Measurements from ENCODE around the gene CHRM4. TPM values are rescaled to one million over a fixed set of nuclear protein-coding genes. Genes with fewer than 3 reads are reported as not detected.
A peak's percentile ranks its signal among the peaks of the same experiment; 100 is the strongest.

Gene CHRM4
- total RNA-seq, 2 donors from 2014 or later = 0.26 to 0.63 TPM

DNA sequence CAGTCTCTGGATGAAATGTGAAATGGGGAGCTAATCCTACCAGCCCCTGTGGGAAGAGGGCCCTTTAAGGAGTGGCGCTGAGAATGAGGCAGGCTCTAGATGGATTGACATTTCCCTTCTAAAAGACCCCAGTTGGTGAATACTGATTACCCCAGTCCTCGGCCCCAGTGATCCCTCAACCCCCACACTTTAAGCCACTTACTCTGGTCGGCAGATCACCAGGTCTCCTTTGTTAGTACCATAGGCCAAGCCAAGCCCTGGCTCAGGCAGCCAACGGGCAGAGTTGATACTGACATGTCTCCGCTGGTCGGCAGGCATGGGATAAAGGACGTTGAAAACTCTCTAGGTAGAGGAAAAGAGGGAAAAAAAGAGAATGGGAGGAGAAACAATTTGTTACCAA is 26.1 kb upstream of the CHRM4 start:
- Mint-ChIP-seq H3K4me1 (ENCODE audit: low read depth) (peaks cover 22% of the 10 kb centered on the region), H3K4me3 (no peak overlapping the region), H3K9me3 (no peaks in the 10 kb centered on the region), H3K27me3 (ENCODE audit: low read depth) (no peaks in the 10 kb centered on the region), H3K36me3 (ENCODE audit: insufficient read depth in 2 of 2) (peaks cover 0 to 11% of the 10 kb centered on the region in 2 donors), H3K27ac (no peak overlapping the region)
- ATAC-seq (replicated peaks in 1 of 2) = no peak
- DNase-seq = no peak

DNA sequence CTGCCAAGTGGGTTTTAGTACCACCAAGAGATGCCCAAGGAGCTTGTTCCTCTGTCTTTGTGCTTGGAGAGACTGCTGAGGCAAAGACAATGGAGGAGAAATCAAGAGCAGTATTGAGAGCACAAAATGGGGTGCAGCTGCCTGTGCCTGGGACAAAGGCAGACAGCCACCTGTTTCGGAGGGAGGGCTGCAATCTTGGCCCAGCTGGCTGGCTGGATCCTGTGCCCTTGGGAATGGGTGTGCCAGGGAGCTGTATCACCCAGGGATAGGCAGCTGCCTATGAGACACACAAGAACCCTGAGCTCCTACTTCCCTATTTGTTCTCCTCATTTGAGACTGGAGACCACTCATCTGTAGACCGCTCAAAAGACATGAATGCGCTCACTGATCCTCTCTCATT is 23.3 kb upstream of the CHRM4 start:
- ATAC-seq (replicated peaks in 1 of 2) (no peak), DNase-seq (no peak)
- peaks cover 22% of the 10 kb centered on the region for H3K4me1 Mint-ChIP-seq (ENCODE audit: low read depth)
- H3K27me3 Mint-ChIP-seq (ENCODE audit: low read depth) = no peaks in the 10 kb centered on the region
- peaks cover 0 to 11% of the 10 kb centered on the region in 2 donors for H3K36me3 Mint-ChIP-seq (ENCODE audit: insufficient read depth in 2 of 2)
- H3K9me3 Mint-ChIP-seq = no peaks in the 10 kb centered on the region
- H3K27ac Mint-ChIP-seq = no peak overlapping the region
- H3K4me3 Mint-ChIP-seq = no peak overlapping the region

DNA sequence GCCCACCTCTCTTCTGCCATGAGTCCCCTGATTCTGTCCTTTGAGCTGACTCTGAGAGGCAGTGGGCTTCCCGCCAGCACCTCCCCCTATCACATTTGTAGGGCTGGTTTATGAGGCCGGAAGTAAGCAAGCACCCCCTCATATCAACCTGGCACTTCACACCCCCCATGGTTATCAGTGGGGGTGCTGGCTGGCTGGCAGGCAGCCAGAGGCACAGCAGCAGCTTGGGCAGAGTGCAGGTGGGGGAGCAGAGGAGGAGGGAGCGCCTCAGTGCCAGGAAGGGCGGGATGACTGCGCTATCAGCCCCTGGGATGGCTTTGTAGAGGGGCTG is 22.9 kb upstream of the CHRM4 start:
- no peak overlapping the region for H3K27ac Mint-ChIP-seq
- H3K27me3 Mint-ChIP-seq (ENCODE audit: low read depth) = no peaks in the 10 kb centered on the region
- H3K4me3 Mint-ChIP-seq = no peak overlapping the region
- H3K9me3 Mint-ChIP-seq = no peaks in the 10 kb centered on the region
- H3K36me3 Mint-ChIP-seq (ENCODE audit: insufficient read depth in 2 of 2) = peaks cover 0 to 11% of the 10 kb centered on the region in 2 donors
- DNase-seq (no peak), ATAC-seq (replicated peaks in 1 of 2) (no peak)
- H3K4me1 Mint-ChIP-seq (ENCODE audit: low read depth) = peaks cover 22% of the 10 kb centered on the region

DNA sequence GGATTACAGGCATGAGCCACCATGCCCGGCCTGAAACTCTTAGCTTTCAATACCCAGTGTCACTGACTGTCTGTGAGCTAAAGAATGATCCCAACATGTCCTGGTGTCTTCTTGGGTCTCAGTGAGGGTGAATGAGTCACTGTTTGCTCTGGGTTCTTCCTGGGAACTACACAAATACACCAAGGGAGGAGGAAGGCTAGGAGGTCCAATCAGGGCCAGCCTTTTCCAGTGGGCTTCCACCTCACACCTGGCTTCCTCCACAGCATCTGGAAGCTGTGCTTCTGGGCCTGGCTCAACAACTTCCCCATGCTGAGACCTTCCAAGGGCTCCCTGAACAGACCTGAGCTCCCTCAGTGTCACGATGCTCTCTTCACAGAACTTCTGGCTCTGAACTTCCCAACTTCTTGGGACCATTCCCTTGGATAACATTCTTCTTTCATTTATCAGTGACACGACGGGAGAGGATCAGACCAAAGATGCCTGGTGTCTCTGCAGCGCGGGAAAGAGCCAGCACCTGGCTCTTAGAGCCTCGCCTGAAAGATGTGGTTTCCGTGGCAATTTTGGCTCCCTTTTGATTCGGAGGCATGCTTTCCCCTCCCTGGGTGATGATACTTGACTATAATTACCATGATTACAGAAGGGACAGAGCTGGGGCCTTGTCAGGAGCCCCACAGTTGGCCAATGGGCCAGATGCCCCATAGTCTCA is 22.3 kb upstream of the CHRM4 start:
- H3K27ac Mint-ChIP-seq = no peak overlapping the region

DNA sequence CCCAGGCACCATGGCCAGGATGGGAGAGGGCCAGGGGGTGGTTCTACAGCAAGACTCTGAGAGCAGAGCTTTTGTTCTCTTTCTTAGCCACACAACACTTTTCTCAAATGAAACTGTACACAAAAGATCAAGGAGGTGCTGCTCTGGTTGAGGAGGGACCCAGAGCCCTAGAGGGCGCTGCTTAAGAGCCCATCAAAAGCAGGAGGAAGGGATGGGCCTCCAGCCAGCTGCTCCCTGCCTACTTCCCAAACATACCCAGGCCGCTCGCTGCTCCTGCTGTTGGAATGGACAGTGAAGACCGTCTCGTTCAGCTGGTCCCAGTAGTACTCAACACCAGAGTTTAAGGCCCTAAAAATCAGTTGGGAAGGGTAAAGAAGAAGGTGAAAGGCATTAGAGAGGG is 18.4 kb upstream of the CHRM4 start:
- H3K9me3 Mint-ChIP-seq = no peaks in the 10 kb centered on the region
- H3K36me3 Mint-ChIP-seq (ENCODE audit: insufficient read depth in 2 of 2) = peaks cover 0 to 4% of the 10 kb centered on the region in 2 donors
- no peak overlapping the region for H3K27ac Mint-ChIP-seq
- DNase-seq (no peak), ATAC-seq (replicated peaks in 1 of 2) (no peak)
- H3K4me3 Mint-ChIP-seq = no peak overlapping the region
- no peaks in the 10 kb centered on the region for H3K27me3 Mint-ChIP-seq (ENCODE audit: low read depth)
- H3K4me1 Mint-ChIP-seq (ENCODE audit: low read depth) = peaks cover 12% of the 10 kb centered on the region

More for the DNA sequence above, 22.3 kb upstream of the CHRM4 start:
- no peaks in the 10 kb centered on the region for H3K9me3 Mint-ChIP-seq
- ATAC-seq (replicated peaks in 1 of 2) (no peak), DNase-seq (no peak)
- no peak overlapping the region for H3K4me3 Mint-ChIP-seq
- peaks cover 0 to 11% of the 10 kb centered on the region in 2 donors for H3K36me3 Mint-ChIP-seq (ENCODE audit: insufficient read depth in 2 of 2)
- H3K4me1 Mint-ChIP-seq (ENCODE audit: low read depth) = peaks cover 22% of the 10 kb centered on the region
- H3K27me3 Mint-ChIP-seq (ENCODE audit: low read depth) = no peaks in the 10 kb centered on the region

DNA sequence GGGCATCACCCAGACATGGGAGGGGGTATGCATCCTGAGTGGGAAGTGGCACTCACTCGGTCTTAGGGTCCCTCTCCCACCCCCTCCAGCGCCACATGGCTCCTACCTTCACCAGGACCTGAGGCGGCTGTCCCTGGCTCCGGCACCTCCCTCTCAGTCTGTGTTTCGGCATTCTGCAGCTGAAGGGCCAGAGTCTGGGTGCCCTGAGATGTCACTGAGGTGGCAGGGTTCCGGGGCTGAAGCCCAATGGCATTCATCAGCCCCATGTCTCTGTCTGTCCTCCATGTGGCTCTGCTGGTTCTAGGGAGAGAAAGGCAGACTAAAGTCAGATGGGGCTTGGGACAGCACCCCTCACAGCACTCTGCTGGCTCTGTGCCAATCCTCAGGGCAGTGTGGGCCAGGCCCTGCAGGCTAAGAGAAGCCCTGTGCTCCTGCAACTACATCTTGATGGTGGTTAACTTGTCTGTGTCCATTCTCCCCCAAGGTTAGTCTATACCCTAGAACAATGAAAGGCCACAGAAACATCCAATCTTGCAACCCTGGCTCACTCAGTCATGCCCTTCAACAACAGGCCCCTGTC is 16.9 kb upstream of the CHRM4 start:
- Mint-ChIP-seq H3K27ac (no peak overlapping the region), H3K36me3 (ENCODE audit: insufficient read depth in 2 of 2) (peaks cover 0 to 1% of the 10 kb centered on the region in 2 donors), H3K9me3 (no peaks in the 10 kb centered on the region), H3K4me1 (ENCODE audit: low read depth) (no peaks in the 10 kb centered on the region), H3K27me3 (ENCODE audit: low read depth) (no peaks in the 10 kb centered on the region), H3K4me3 (no peak overlapping the region)
- ATAC-seq (replicated peaks in 1 of 2) = no peak
- DNase-seq = no peak

DNA sequence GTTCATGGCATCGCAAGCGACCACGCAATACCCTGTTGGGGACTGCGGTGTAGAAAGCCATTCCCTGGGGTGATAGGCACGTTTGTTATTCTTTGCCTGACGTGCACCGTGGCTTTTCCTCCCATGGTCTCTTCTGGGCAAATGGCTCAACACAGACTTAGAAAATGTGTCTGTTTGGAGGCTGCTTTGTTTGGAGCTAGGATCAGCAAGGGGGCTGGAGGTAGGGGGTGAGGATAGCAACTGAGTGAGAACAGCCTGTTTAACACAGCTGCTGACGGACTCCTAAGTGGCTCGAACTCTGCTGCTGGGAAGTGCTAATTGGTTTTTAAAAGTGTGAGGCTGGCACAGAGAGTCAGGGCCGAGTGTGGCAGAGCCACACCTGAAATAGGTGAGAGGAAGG is 16.1 kb upstream of the CHRM4 start:
- ATAC-seq (replicated peaks in 1 of 2) (no peak), DNase-seq (no peak)
- Mint-ChIP-seq H3K4me3 (no peak overlapping the region), H3K27me3 (ENCODE audit: low read depth) (no peaks in the 10 kb centered on the region), H3K9me3 (no peaks in the 10 kb centered on the region), H3K27ac (no peak overlapping the region), H3K36me3 (ENCODE audit: insufficient read depth in 2 of 2) (peaks cover 1% of the 10 kb centered on the region in 2 donors), H3K4me1 (ENCODE audit: low read depth) (no peaks in the 10 kb centered on the region)

DNA sequence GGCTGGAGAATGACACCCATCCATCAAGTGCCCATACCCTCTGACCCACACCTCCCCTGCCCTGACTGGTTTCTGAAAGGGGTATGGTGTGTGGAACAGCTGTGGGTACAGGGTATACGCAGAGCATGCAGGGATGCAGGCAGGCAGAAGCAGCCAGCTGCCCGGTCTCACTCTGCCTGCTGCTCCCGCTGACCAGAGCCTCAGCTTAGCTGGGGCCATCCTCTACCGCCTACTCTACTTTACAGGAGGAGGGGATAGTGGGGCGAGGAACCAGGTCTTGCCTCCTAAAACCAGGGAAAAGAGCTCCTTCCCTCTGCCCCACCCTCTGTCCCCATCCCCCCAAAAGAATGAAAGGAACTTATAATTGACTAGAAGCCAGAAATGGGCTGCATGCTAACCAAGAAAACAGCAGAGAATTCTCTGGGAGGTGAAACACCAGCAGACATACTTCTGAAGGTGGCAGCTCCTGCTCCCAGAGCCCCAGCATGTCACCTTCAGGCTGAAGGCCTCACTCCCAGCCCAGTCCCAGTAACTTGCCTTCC is 13.0 kb upstream of the CHRM4 start:
- ATAC-seq (replicated peaks in 1 of 2) (no peak), DNase-seq (no peak)
- Mint-ChIP-seq H3K4me1 (ENCODE audit: low read depth) (no peaks in the 10 kb centered on the region), H3K4me3 (no peak overlapping the region), H3K27me3 (ENCODE audit: low read depth) (no peaks in the 10 kb centered on the region), H3K9me3 (no peaks in the 10 kb centered on the region), H3K36me3 (ENCODE audit: insufficient read depth in 2 of 2) (peaks cover 0 to 1% of the 10 kb centered on the region in 2 donors), H3K27ac (no peak overlapping the region)

DNA sequence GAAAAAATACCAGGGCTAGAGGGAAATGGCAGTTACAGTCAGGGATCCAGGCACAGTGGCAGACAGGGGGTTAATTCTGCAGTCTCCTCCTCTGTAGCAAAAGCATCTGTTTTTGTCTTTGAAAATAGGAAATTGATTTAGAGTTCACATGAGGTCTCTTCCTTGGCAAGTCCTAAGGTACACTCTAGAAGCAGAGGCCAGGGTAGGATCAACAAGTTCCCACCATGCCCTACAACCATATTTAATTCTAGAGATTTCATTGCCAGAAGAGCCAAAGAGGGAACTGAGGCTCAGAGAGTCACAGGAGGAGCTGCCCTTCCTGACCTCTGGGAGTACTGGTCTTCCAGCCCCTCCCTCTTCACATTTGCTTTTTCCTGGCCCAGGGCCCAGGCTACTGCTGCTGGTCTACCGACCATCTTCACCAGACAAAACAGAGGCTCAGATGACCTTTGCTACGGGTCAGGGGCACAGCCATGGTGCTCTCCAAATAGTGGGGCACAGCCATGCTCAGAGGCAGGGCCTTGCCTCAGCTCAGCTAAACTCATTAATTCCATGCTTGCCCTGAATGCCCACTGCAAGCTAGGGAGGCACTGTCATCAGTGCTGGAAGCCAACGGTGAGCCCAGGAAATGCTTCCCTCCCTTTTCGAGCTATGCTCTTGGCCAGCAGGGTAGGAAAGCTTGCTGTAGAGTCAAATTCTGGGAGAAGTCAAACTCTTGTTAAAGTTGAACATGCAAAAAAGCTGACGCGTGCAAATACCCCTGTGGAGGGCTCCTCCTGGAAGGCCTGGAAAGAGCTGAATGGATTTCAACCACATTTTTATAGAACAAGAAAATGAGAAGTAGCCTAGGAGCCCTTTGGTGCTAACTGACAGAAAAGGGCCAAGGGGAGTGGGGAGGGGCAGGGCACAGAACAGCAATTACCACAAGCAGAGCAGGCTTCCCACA is 11.7 kb upstream of the CHRM4 start:
- Mint-ChIP-seq H3K4me3 (no peak overlapping the region), H3K27ac (peak overlapping the region; percentile 57), H3K9me3 (no peaks in the 10 kb centered on the region), H3K36me3 (ENCODE audit: insufficient read depth in 2 of 2) (peaks cover 0 to 1% of the 10 kb centered on the region in 2 donors), H3K27me3 (ENCODE audit: low read depth) (no peaks in the 10 kb centered on the region), H3K4me1 (ENCODE audit: low read depth) (no peaks in the 10 kb centered on the region)
- no peak for DNase-seq
- no peak for ATAC-seq (replicated peaks in 1 of 2)

DNA sequence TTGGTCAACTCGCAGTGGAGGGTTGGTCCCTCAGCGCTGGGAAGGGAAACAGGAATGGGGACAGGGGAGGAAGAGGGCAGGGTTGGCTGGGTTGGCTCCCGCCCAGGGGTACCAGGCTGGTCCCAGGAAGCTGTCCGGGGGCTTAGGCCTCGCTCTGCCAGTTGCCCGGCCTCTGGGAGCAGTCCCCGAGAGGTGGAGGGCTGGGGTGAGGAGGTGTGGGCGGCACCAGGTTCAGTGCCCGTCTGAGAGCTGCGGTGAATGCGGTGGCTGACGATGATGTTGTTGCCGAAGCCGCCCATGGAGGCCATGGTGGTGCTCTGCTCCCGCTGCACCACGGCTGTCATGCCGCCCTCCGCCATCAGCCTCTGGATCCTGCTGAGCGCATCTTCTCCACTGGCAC is 6.0 kb upstream of the CHRM4 start:
- no peak for DNase-seq
- Mint-ChIP-seq H3K27me3 (ENCODE audit: low read depth) (peaks cover 18% of the 10 kb centered on the region), H3K36me3 (ENCODE audit: insufficient read depth in 2 of 2) (peaks cover 0 to 1% of the 10 kb centered on the region in 2 donors), H3K27ac (no peak overlapping the region), H3K4me3 (no peak overlapping the region), H3K4me1 (ENCODE audit: low read depth) (peaks cover 9% of the 10 kb centered on the region), H3K9me3 (no peaks in the 10 kb centered on the region)
- ATAC-seq (replicated peaks in 1 of 2) = no peak

DNA sequence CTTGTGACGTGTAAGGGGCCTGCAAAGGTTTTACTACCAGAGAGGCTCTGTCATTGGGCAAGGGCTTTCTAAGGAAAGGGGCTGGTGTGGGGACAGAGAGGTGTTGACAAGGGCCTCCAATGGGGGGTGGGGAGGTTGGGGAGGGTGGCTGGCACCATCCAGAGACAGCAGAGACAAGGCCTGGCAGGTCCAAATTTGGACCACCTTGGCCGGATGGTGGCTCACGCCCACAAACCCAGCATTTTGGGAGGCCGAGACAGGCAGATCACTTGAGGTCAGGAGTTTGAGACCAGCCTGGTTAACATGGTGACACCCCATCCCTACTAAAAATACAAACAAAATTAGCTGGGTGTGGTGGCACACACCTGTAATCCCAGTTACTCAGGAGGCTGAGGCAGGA is 2.2 kb upstream of the CHRM4 start:
- H3K4me3 Mint-ChIP-seq = peak overlapping the region; percentile 85 to 92
- ATAC-seq (replicated peaks in 1 of 2) = no peak

DNA sequence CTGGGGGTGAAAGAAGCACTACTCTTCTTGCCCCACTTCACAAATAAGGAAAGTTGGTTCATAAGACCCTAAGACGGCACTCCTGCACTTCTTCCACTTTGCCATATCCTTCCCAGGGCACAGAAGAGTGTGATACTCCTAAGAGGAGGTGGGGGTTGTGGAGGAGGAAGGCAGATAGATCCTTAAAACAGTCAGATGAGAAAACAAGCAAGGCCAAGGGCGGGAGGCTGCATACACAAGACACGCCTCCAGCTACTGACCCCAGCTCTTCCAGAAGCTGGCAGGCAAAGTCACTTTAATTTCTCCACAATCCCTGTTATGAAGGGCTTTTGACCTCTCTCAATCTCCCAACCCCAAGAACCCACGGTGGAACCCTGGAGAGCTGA is 1.6 kb upstream of the CHRM4 start:
- no peak for DNase-seq
- H3K9me3 Mint-ChIP-seq = no peaks in the 10 kb centered on the region
- H3K27ac Mint-ChIP-seq = no peak overlapping the region
- peaks cover 0 to 1% of the 10 kb centered on the region in 2 donors for H3K36me3 Mint-ChIP-seq (ENCODE audit: insufficient read depth in 2 of 2)
- H3K27me3 Mint-ChIP-seq (ENCODE audit: low read depth) = peaks cover 45% of the 10 kb centered on the region
- H3K4me3 Mint-ChIP-seq = peak overlapping the region; percentile 85 to 92
- peaks cover 28% of the 10 kb centered on the region for H3K4me1 Mint-ChIP-seq (ENCODE audit: low read depth)
- ATAC-seq (replicated peaks in 1 of 2) = no peak

More for the DNA sequence above, 2.2 kb upstream of the CHRM4 start:
- H3K27me3 Mint-ChIP-seq (ENCODE audit: low read depth) = peaks cover 40% of the 10 kb centered on the region
- no peak overlapping the region for H3K27ac Mint-ChIP-seq
- DNase-seq = no peak
- H3K9me3 Mint-ChIP-seq = no peaks in the 10 kb centered on the region
- H3K4me1 Mint-ChIP-seq (ENCODE audit: low read depth) = peaks cover 24% of the 10 kb centered on the region
- peaks cover 0 to 1% of the 10 kb centered on the region in 2 donors for H3K36me3 Mint-ChIP-seq (ENCODE audit: insufficient read depth in 2 of 2)

Data from activated T-cell treated with anti-CD3 and anti-CD28 coated beads, Interleukin-2, amount 50 U/mL, for 72 hours (primary cell).